Common myeloid progenitor, CD34-positive (primary cell): Measurements from ENCODE around the gene SLC66A1.
A peak's percentile ranks its signal among the peaks of the same experiment; 100 is the strongest.

ENCODE experiments used
- CTCF ChIA-PET: fragments of 350-600 bp; sonication (Branson Sonifier 250); formaldehyde crosslinking; loops from one replicate; lab custom pipeline; 2021; ENCODE audit warnings: antibody characterized with exemption; lab: Charles Lee
- POLR2A ChIA-PET: fragments of 350-600 bp; sonication (Branson Sonifier 250); formaldehyde crosslinking; loops from one replicate; lab custom pipeline; 2021; ENCODE audit warnings: antibody characterized with exemption; lab: Charles Lee
- DNase-seq, 3 donors: peaks; one replicate each; pipeline versions ENCODE4 v3.0.0 to v3.0.0-alpha.2; 2013
- H3K27ac ChIP-seq, 2 experiments: 1 replicate in 1 of 2; 2 replicates in 1 of 2; pipeline ENCODE4 v1.7.0; 2013; ENCODE audit warnings: inconsistent platforms in 2 of 2, low read length in 2 of 2, mild to moderate bottlenecking in 2 of 2, low read depth in 1 of 2, moderate library complexity in 1 of 2; ENCODE audit not compliant: severe bottlenecking in 2 of 2, insufficient read depth in 1 of 2, poor library complexity in 1 of 2
- H3K27me3 ChIP-seq, 5 experiments: replicated peaks in 2 of 5; 1 replicate in 3 of 5; 2 replicates in 2 of 5; pipeline versions ENCODE4 v1.6.1 to v1.7.0; 2013; ENCODE audit warnings: low read length in 4 of 5, mild to moderate bottlenecking in 2 of 5, moderate library complexity in 2 of 5, inconsistent platforms in 1 of 5; ENCODE audit not compliant: insufficient read depth in 5 of 5, control insufficient read depth in 4 of 5
- H3K36me3 ChIP-seq, 4 experiments: 1 replicate in 2 of 4; 2 replicates in 2 of 4; pipeline versions ENCODE4 v1.6.1 to v1.7.0; 2013; ENCODE audit warnings: low read length in 3 of 4, control low read depth in 1 of 4, mild to moderate bottlenecking in 1 of 4; ENCODE audit not compliant: control insufficient read depth in 4 of 4, insufficient read depth in 4 of 4
- H3K4me1 ChIP-seq, 4 experiments: 1 replicate in 3 of 4; 2 replicates in 1 of 4; pipeline versions ENCODE4 v1.6.1 to v1.7.1; 2013; ENCODE audit warnings: low read length in 3 of 4, mild to moderate bottlenecking in 3 of 4, control low read depth in 1 of 4, inconsistent platforms in 1 of 4, moderate library complexity in 1 of 4; ENCODE audit not compliant: control insufficient read depth in 4 of 4, insufficient read depth in 4 of 4; ENCODE audit errors: control extremely low read depth in 1 of 4
- H3K4me3 ChIP-seq, 7 experiments: 1 replicate in 4 of 7; 2 replicates in 3 of 7; pipeline versions ENCODE4 v1.5.1 to v1.7.0; 2013; ENCODE audit warnings: mild to moderate bottlenecking in 7 of 7, low read length in 6 of 7, moderate library complexity in 6 of 7, inconsistent platforms in 2 of 7, low read depth in 2 of 7, control low read depth in 1 of 7; ENCODE audit not compliant: insufficient read depth in 4 of 7, control insufficient read depth in 1 of 7; ENCODE audit errors: extremely low read depth in 1 of 7
- H3K9me3 ChIP-seq, 5 experiments: 1 replicate in 4 of 5; 2 replicates in 1 of 5; pipeline versions ENCODE4 v1.6.1 to v1.7.1; 2013; ENCODE audit warnings: low read length in 4 of 5, mild to moderate bottlenecking in 2 of 5, inconsistent platforms in 1 of 5, low read depth in 1 of 5, moderate library complexity in 1 of 5; ENCODE audit not compliant: control insufficient read depth in 4 of 5, insufficient read depth in 2 of 5; ENCODE audit errors: control extremely low read depth in 1 of 5
- WGBS: methylation state at CpG from one replicate; pipeline ENCODE4 v1.1.5; 2013; ENCODE audit not compliant: insufficient coverage; 5-methylcytosine and 5-hydroxymethylcytosine counted together

SLC66A1 gene

GRCh38 chr1:19305880-19306279, 6.2 kb upstream of the SLC66A1 start:
- DNase-seq, result no peak
- WGBS, result 88% methylated on average over 11 of the region's 11 CpGs
- Histone ChIP-seq H3K4me1 (peaks cover 0 to 4% (median 3%) of the 10 kb centered on the region in 4 experiments), H3K36me3 (peaks cover 10 to 64% (median 52%) of the 10 kb centered on the region in 4 experiments), H3K27ac (no peak overlapping the region), H3K9me3 (no peaks in the 10 kb centered on the region), H3K4me3 (no peak overlapping the region), H3K27me3 (no peaks in the 10 kb centered on the region)
- POLR2A ChIA-PET, result no interaction called here
- CTCF ChIA-PET, result no interaction called here

GRCh38 chr1:19306941-19307340, 5.2 kb upstream of the SLC66A1 start:
- POLR2A ChIA-PET, result no interaction called here
- Histone ChIP-seq H3K9me3 (no peaks in the 10 kb centered on the region), H3K4me3 (no peak overlapping the region), H3K27me3 (no peaks in the 10 kb centered on the region), H3K36me3 (peaks cover 10 to 63% (median 52%) of the 10 kb centered on the region in 4 experiments), H3K27ac (no peak overlapping the region), H3K4me1 (peaks cover 0 to 14% (median 13%) of the 10 kb centered on the region in 4 experiments)
- no peak for DNase-seq
- 100% methylated on average over 4 of the region's 6 CpGs for WGBS
- CTCF ChIA-PET, result no interaction called here

- H3K27me3 ChIP-seq, result no peaks in the 10 kb centered on the region
These were observed 4.2 kb upstream of the SLC66A1 start for GRCh38 chr1:19307794-19308508.

GRCh38 chr1:19308509-19308907, 3.6 kb upstream of the SLC66A1 start:
- POLR2A ChIA-PET, result no interaction called here
- Histone ChIP-seq H3K36me3 (peaks cover 4 to 52% (median 44%) of the 10 kb centered on the region in 4 experiments), H3K27ac (no peak overlapping the region)

More at GRCh38 chr1:19307794-19308508, 4.2 kb upstream of the SLC66A1 start:
- DNase-seq, result no peak
- H3K4me3 ChIP-seq, result no peak overlapping the region
- H3K9me3 ChIP-seq, result no peaks in the 10 kb centered on the region
- POLR2A ChIA-PET, result no interaction called here
- CTCF ChIA-PET, result no interaction called here
- no peak overlapping the region for H3K27ac ChIP-seq
- peaks cover 4 to 58% (median 48%) of the 10 kb centered on the region in 4 experiments for H3K36me3 ChIP-seq
- H3K4me1 ChIP-seq, result peaks cover 0 to 22% (median 20%) of the 10 kb centered on the region in 4 experiments
- WGBS, result 95% methylated on average over 9 of the region's 10 CpGs

GRCh38 chr1:19309123-19309813, 2.9 kb upstream of the SLC66A1 start:
- WGBS, result 79% methylated on average over 5 of the region's 6 CpGs
- H3K27me3 ChIP-seq, result no peaks in the 10 kb centered on the region
- H3K27ac ChIP-seq, result no peak overlapping the region
- CTCF ChIA-PET, result no interaction called here
- POLR2A ChIA-PET, result interaction anchor here (0.5 kb wide), 1 partner anchor 320 kb away, joined by 3 read pairs; no protein-coding TSS in a partner anchor
- peak in 2 of 3 donors; percentile 22 to 29 for DNase-seq
- H3K4me1 ChIP-seq, result peaks cover 0 to 34% (median 29%) of the 10 kb centered on the region in 4 experiments
- H3K9me3 ChIP-seq, result no peaks in the 10 kb centered on the region
- peaks cover 4 to 45% (median 39%) of the 10 kb centered on the region in 4 experiments for H3K36me3 ChIP-seq
- H3K4me3 ChIP-seq, result no peak overlapping the region

More at GRCh38 chr1:19308509-19308907, 3.6 kb upstream of the SLC66A1 start:
- no peak overlapping the region for H3K4me3 ChIP-seq
- DNase-seq, result no peak
- peaks cover 0 to 27% (median 25%) of the 10 kb centered on the region in 4 experiments for H3K4me1 ChIP-seq
- H3K27me3 ChIP-seq, result no peaks in the 10 kb centered on the region
- CTCF ChIA-PET, result no interaction called here
- 97% methylated on average over 3 of the region's 3 CpGs for WGBS
- H3K9me3 ChIP-seq, result no peaks in the 10 kb centered on the region

GRCh38 chr1:19310061-19310460, 2.1 kb upstream of the SLC66A1 start:
- no peak for DNase-seq
- ChIA-PET CTCF (interaction anchor here (1.4 kb wide), 1 partner anchor 69 kb away, joined by 4 read pairs; no protein-coding TSS in a partner anchor), POLR2A (interaction anchor here (0.7 kb wide), 1 partner anchor 10 kb away, joined by 4 read pairs; no protein-coding TSS in a partner anchor)
- Histone ChIP-seq H3K4me3 (no peak overlapping the region), H3K36me3 (peaks cover 4 to 42% (median 33%) of the 10 kb centered on the region in 4 experiments), H3K27ac (no peak overlapping the region), H3K9me3 (no peaks in the 10 kb centered on the region), H3K4me1 (peaks cover 0 to 40% (median 35%) of the 10 kb centered on the region in 4 experiments), H3K27me3 (no peaks in the 10 kb centered on the region)
- 86% methylated on average over 2 of the region's 7 CpGs for WGBS
